Stomach (tissue), 9 donors: ENCODE measurements around the gene WSCD1. TPM values are rescaled to one million over a fixed set of nuclear protein-coding genes. Genes with fewer than 3 reads are reported as not detected.

Source experiments
- DNase-seq, 2 donors: peaks; one replicate each; pipeline versions ENCODE4 v3.0.0 to v3.0.0-alpha.2; 2013 to 2019
- H3K27ac ChIP-seq, 5 donors: fragments of 200-600 bp in 4 of 5; sonication (generic) in 4 of 5; one replicate each; pipeline ENCODE4 v1.5.1; 2013 to 2019; ENCODE audit warnings: mild to moderate bottlenecking in 1 of 5, moderate library complexity in 1 of 5
- H3K27me3 ChIP-seq, 3 donors: fragments of 200-600 bp; sonication (generic); one replicate each; pipeline ENCODE4 v1.5.1; 2017 to 2019; ENCODE audit warnings: mixed run types in 1 of 3
- H3K36me3 ChIP-seq, 4 donors: fragments of 200-600 bp; sonication (generic); 1 replicate in 3 of 4; 2 replicates in 1 of 4; pipeline ENCODE4 v1.5.1; 2016 to 2019
- H3K4me1 ChIP-seq, 4 donors: fragments of 200-600 bp; sonication (generic); one replicate each; pipeline ENCODE4 v1.5.1; 2016 to 2019
- H3K4me3 ChIP-seq, 4 donors: fragments of 200-600 bp; sonication (generic) in 3 of 4; one replicate each; pipeline ENCODE4 v1.5.1; 2016 to 2019; ENCODE audit warnings: mild to moderate bottlenecking in 1 of 4
- H3K9me3 ChIP-seq, 4 donors: fragments of 200-600 bp; sonication (generic); one replicate each; pipeline ENCODE4 v1.5.1; 2016 to 2019
- CTCF ChIP-seq, 7 experiments: fragments of 450-650 bp in 4 of 7; fragments of 200-600 bp in 3 of 7; sonication (generic) in 3 of 7; IDR thresholded peaks; one replicate each; pipeline ENCODE4 v1.5.1; 2016 to 2019; ENCODE audit warnings: antibody characterized with exemption in 7 of 7, control low read depth in 2 of 7, mild to moderate bottlenecking in 1 of 7
- EP300 ChIP-seq: sonication (generic); formaldehyde crosslinking; IDR thresholded peaks from one replicate; pipeline ENCODE4 v1.6.1; 2017; ENCODE audit warnings: antibody characterized with exemption
- POLR2A ChIP-seq, 4 donors: fragments of 450-650 bp; IDR thresholded peaks; one replicate each; pipeline ENCODE4 v1.6.1; 2016; ENCODE audit warnings: antibody characterized with exemption in 4 of 4, control low read depth in 2 of 4, mild to moderate bottlenecking in 1 of 4, moderate library complexity in 1 of 4
- POLR2AphosphoS5 ChIP-seq, 3 donors: sonication (generic); formaldehyde crosslinking; IDR thresholded peaks; one replicate each; pipeline ENCODE4 v1.6.1; 2016; ENCODE audit warnings: antibody characterized with exemption in 3 of 3
- WGBS, 5 donors: extraction: QIAGEN DNeasy Blood & Tissue Kit in 3 of 5; methylation state at CpG; one replicate each; pipeline versions ENCODE4 v1.1.5 to v1.1.7; 2013 to 2018; 5-methylcytosine and 5-hydroxymethylcytosine counted together
- intact Hi-C: fragments of 100-400 bp; cut with DNase I; formaldehyde crosslinking; loops from one replicate; pipeline ENCODE4 v1.15.1; 2023; ENCODE audit warnings: low total_unique reads
- polyA plus RNA-seq, 3 donors: library from polyadenylated mRNA; stranded (reverse); fragments of 200-250 nt; gene quantifications; one replicate each; pipeline ENCODE4 v1.2.3, GENCODE V29; 2013
- total RNA-seq, 5 donors: library from RNA; depleted of rRNA; stranded (reverse); fragments of >200 nt; gene quantifications; one replicate each; pipeline versions ENCODE4 v1.1.0 to v1.2.3, GENCODE V29; 2014 to 2016
- donor health status: healthy with polysubstance abuse.
- donor health status: Bipolar disorder and iron deficiency.
- donor health status: healthy.

The WSCD1 gene
- total and polyA plus RNA-seq, 8 donors = 0.58 to 32.7 (median 1.2) TPM

- Histone ChIP-seq H3K4me1 (no peaks in the 10 kb centered on the region), H3K4me3 (no peak overlapping the region), H3K9me3 (no peaks in the 10 kb centered on the region), H3K27ac (no peak overlapping the region), H3K36me3 (no peaks in the 10 kb centered on the region), H3K27me3 (no peaks in the 10 kb centered on the region)
- 73 to 88% (median 80%) methylated on average over 7 of the region's 7 CpGs for WGBS, 5 donors
- intact Hi-C loops = no loop called here
- no peak for TF ChIP-seq POLR2A (IDR thresholded peaks at IDR 0.05)
- no peak for TF ChIP-seq EP300
- TF ChIP-seq CTCF (IDR thresholded peaks at IDR 0.05) = no peak
- no peak for TF ChIP-seq POLR2AphosphoS5 (IDR thresholded peaks at IDR 0.05)
- DNase-seq = no peak
These were observed 30.8 kb downstream of the WSCD1 start for GRCh38 chr17:6100891-6101500.

GRCh38 chr17:6101706-6102105, 31.5 kb downstream of the WSCD1 start:
- Histone ChIP-seq H3K4me1 (no peaks in the 10 kb centered on the region), H3K9me3 (no peaks in the 10 kb centered on the region), H3K27me3 (no peaks in the 10 kb centered on the region), H3K4me3 (no peak overlapping the region), H3K27ac (no peak overlapping the region), H3K36me3 (no peaks in the 10 kb centered on the region)
- intact Hi-C loops = no loop called here
- 32 to 55% (median 49%) methylated on average over 10 of the region's 10 CpGs for WGBS, 5 donors
- DNase-seq = no peak
- TF ChIP-seq POLR2A (IDR thresholded peaks at IDR 0.05) (no peak), CTCF (IDR thresholded peaks at IDR 0.05) (no peak)

DNA sequence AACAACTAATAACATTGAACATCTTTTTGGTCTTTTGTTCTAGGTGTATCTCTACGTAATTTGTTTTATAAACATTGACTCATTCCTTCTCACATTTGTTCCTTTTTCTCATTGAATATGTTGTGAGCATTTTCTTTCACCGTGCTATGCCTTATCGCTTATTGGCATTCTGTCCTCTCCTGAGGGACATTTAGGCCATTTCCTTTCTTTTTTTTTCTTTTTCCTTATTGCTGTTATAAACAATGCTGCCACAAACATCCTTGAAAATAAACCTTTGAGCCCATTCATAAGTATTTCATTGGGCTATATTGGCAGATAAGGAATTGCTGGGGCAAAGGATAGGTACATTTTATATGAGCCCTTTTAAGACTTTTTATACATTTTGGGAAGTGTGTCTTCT, 32.4 kb downstream of the WSCD1 start:
- Histone ChIP-seq H3K27me3 (no peaks in the 10 kb centered on the region), H3K9me3 (no peaks in the 10 kb centered on the region), H3K4me1 (no peaks in the 10 kb centered on the region), H3K4me3 (no peak overlapping the region), H3K27ac (no peak overlapping the region), H3K36me3 (no peaks in the 10 kb centered on the region)
- intact Hi-C loops = no loop called here
- TF ChIP-seq POLR2A (IDR thresholded peaks at IDR 0.05) (no peak), EP300 (no peak), POLR2AphosphoS5 (IDR thresholded peaks at IDR 0.05) (no peak), CTCF (IDR thresholded peaks at IDR 0.05) (no peak)
- DNase-seq = no peak
- WGBS, 5 donors = 57 to 63% (median 62%) methylated on average over 3 of the region's 3 CpGs

DNA sequence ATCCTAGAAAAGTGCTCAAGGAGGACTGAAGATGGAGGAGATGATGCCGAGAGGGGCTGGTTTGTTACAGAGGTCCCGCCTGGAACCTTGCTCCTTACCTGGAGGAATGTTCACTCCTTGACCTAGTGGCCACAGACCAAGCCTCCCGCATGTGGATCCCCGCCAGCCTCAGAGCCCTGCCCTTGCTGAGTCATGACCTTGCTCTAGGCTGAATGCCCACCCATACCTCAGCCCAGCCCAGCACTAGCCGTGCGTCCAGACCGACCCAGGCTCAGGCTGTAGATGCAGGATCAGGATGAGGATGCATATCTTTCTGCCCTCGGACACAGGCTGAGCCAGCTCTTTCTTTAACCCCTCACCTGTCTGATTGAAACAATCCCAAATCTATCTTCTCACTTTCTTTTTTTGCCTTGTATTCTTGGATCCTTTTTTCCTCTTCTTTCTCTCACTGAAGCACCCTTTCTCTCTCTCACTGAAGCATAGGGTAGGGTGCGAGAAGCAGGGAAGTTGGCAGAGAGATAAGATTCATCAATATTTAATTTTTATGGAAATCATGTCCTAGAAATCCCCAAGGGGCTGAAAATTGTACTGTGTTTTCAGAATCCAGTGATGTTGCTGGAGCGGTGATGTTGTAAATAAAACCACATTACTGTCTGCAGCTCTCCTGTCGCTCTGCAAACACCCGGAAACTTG, 34.9 kb downstream of the WSCD1 start:
- no peak overlapping the region for H3K4me3 ChIP-seq
- H3K9me3 ChIP-seq = no peaks in the 10 kb centered on the region
- H3K27me3 ChIP-seq = no peaks in the 10 kb centered on the region
- no peaks in the 10 kb centered on the region for H3K36me3 ChIP-seq
- TF ChIP-seq POLR2A (IDR thresholded peaks at IDR 0.05) (no peak), CTCF (IDR thresholded peaks at IDR 0.05) (no peak), EP300 (no peak), POLR2AphosphoS5 (IDR thresholded peaks at IDR 0.05) (no peak)
- no peaks in the 10 kb centered on the region for H3K4me1 ChIP-seq
- 61 to 67% (median 63%) methylated on average over 10 to 12 of the region's 12 CpGs for WGBS, 5 donors
- no peak overlapping the region for H3K27ac ChIP-seq
- no peak for DNase-seq
- intact Hi-C loops = no loop called here
